Esophagus muscularis mucosa (tissue), 4 donors: ENCODE data around the gene TMEM198. TPM values are rescaled to one million over a fixed set of nuclear protein-coding genes. Genes with fewer than 3 reads are reported as not detected.
A peak's percentile ranks its signal among the peaks of the same experiment; 100 is the strongest.

Experiments used
- DNase-seq: peaks from one replicate; pipeline ENCODE4 v3.0.0-alpha.2; 2017; ENCODE audit errors: extremely low spot score
- H3K27ac ChIP-seq, 4 donors: fragments of 200-600 bp; sonication (generic); replicated peaks in 1 of 4; 1 replicate in 3 of 4; 2 replicates in 1 of 4; pipeline ENCODE4 v1.5.1; 2016 to 2019; ENCODE audit warnings: mild to moderate bottlenecking in 1 of 4
- H3K27me3 ChIP-seq, 4 donors: fragments of 200-600 bp; sonication (generic); one replicate each; pipeline versions ENCODE4 v1.5.1 to v1.6.0; 2016 to 2019
- H3K36me3 ChIP-seq, 4 donors: fragments of 200-600 bp; sonication (generic); one replicate each; pipeline ENCODE4 v1.5.1; 2016 to 2019
- H3K4me1 ChIP-seq, 4 donors: fragments of 200-600 bp; sonication (generic); one replicate each; pipeline ENCODE4 v1.5.1; 2016 to 2019
- H3K4me3 ChIP-seq, 4 donors: fragments of 200-600 bp; sonication (generic); 1 replicate in 2 of 4; 2 replicates in 2 of 4; pipeline ENCODE4 v1.5.1; 2016 to 2019; ENCODE audit warnings: mild to moderate bottlenecking in 4 of 4, moderate library complexity in 1 of 4
- H3K9me3 ChIP-seq, 4 donors: fragments of 200-600 bp; sonication (generic); 1 replicate in 3 of 4; 2 replicates in 1 of 4; pipeline ENCODE4 v1.5.1; 2016 to 2019
- CTCF ChIP-seq, 3 experiments: fragments of 200-600 bp in 2 of 3; fragments of 450-650 bp in 1 of 3; sonication (generic) in 2 of 3; IDR thresholded peaks; one replicate each; pipeline ENCODE4 v1.5.1; 2017 to 2019; ENCODE audit warnings: antibody characterized with exemption in 3 of 3, mild to moderate bottlenecking in 2 of 3, moderate library complexity in 1 of 3
- EP300 ChIP-seq: sonication (generic); formaldehyde crosslinking; IDR thresholded peaks from one replicate; pipeline ENCODE4 v1.6.1; 2017; ENCODE audit warnings: antibody characterized with exemption
- POLR2A ChIP-seq: fragments of 450-650 bp; IDR thresholded peaks from one replicate; pipeline ENCODE4 v1.6.1; 2017; ENCODE audit warnings: antibody characterized with exemption, moderate library complexity, mild to moderate bottlenecking, low read depth
- POLR2AphosphoS5 ChIP-seq, 2 donors: sonication (generic); formaldehyde crosslinking; IDR thresholded peaks; one replicate each; pipeline ENCODE4 v1.6.1; 2017; ENCODE audit warnings: antibody characterized with exemption in 2 of 2
- WGBS: methylation state at CpG from one replicate; pipeline ENCODE4 v1.1.5; 2018; 5-methylcytosine and 5-hydroxymethylcytosine counted together
- intact Hi-C: fragments of 100-400 bp; cut with DNase I; formaldehyde crosslinking; loops from one replicate; pipeline ENCODE4 v1.15.1; 2023
- total RNA-seq, 4 donors: library from RNA; depleted of rRNA; stranded (reverse); fragments of >200 nt; gene quantifications; one replicate each; pipeline versions ENCODE4 v1.1.0 to v1.2.1, GENCODE V29; 2016

Gene TMEM198
- 1 to 10 TPM; 3.7 to 4.7 (median 4.2) TPM for total RNA-seq

- Histone ChIP-seq H3K36me3 (peaks cover 13 to 38% (median 31%) of the 10 kb centered on the region in 4 donors), H3K4me1 (peaks cover 26 to 46% (median 42%) of the 10 kb centered on the region in 4 donors), H3K4me3 (peak within 1 kb of the TSS; percentile 67 to 83 (median 77)), H3K9me3 (no peaks in the 10 kb centered on the region), H3K27me3 (peaks cover 0 to 4% (median 0%) of the 10 kb centered on the region in 4 donors), H3K27ac (peak within 1 kb of the TSS; percentile 93 to 95 (median 94))
- TF ChIP-seq EP300 (no peak), POLR2AphosphoS5 (IDR thresholded peaks at IDR 0.05) (peak; percentile 76 to 84)
- WGBS: 4% methylated on average over 18 of the region's 75 CpGs
- intact Hi-C loops: loop anchor here (2.0 to 5.0 kb wide), 3 partner anchors 54 to 144 kb away; partner anchors contain the start of gene STK11IP
- DNase-seq: peak; percentile 99
Observed at GRCh38 chr2:219543596-219544358, at the start of gene TMEM198, which contains the start of gene CHPF. TMEM198 (plus strand) TSS chr2:219544028; CDS start chr2:219544728, 700 bp downstream. CHPF (minus strand) TSS chr2:219543809; CDS start chr2:219543538, 271 bp downstream.

GRCh38 chr2:219494952-219495530, 48.8 kb upstream of the TMEM198 start:
- DNase-seq: no peak
- Histone ChIP-seq H3K4me1 (peaks cover 28 to 71% (median 61%) of the 10 kb centered on the region in 4 donors), H3K9me3 (no peaks in the 10 kb centered on the region), H3K27me3 (peaks cover 0 to 24% (median 0%) of the 10 kb centered on the region in 4 donors), H3K4me3 (no peak overlapping the region), H3K36me3 (peaks cover 0 to 34% (median 16%) of the 10 kb centered on the region in 4 donors), H3K27ac (peak overlapping the region; percentile 97 to 99 (median 97))
- TF ChIP-seq POLR2A (no peak), EP300 (no peak), CTCF (IDR thresholded peaks at IDR 0.05) (no peak), POLR2AphosphoS5 (IDR thresholded peaks at IDR 0.05) (peak in 1 of 2 donors; percentile 21)
- 13% methylated on average over 10 of the region's 10 CpGs for WGBS
- intact Hi-C loops: loop anchor here (5.0 kb wide), 1 partner anchor 37 kb away; no protein-coding TSS in a partner anchor

- no peak for DNase-seq
- peaks cover 0 to 24% (median 0%) of the 10 kb centered on the region in 4 donors for H3K27me3 ChIP-seq
- peak in 1 of 2 donors; percentile 38 for TF ChIP-seq POLR2AphosphoS5 (IDR thresholded peaks at IDR 0.05)
- no peak for TF ChIP-seq EP300
- peak; percentile 53 to 71 (median 62) for TF ChIP-seq CTCF (IDR thresholded peaks at IDR 0.05)
- no peaks in the 10 kb centered on the region for H3K9me3 ChIP-seq
- H3K36me3 ChIP-seq: peaks cover 0 to 28% (median 13%) of the 10 kb centered on the region in 4 donors
- H3K4me1 ChIP-seq: peaks cover 28 to 73% (median 65%) of the 10 kb centered on the region in 4 donors
- H3K27ac ChIP-seq: peak overlapping the region; percentile 97 to 99 (median 97)
- H3K4me3 ChIP-seq: no peak overlapping the region
- intact Hi-C loops: loop anchor here (5.0 kb wide), 1 partner anchor 37 kb away; no protein-coding TSS in a partner anchor
- 23% methylated on average over 5 of the region's 14 CpGs for WGBS
Observed at GRCh38 chr2:219495531-219496122, 48.2 kb upstream of the TMEM198 start.

- Histone ChIP-seq H3K36me3 (peaks cover 0 to 21% (median 10%) of the 10 kb centered on the region in 4 donors), H3K4me3 (peak overlapping the region; percentile 65 to 77 (median 72)), H3K27me3 (peaks cover 0 to 24% (median 0%) of the 10 kb centered on the region in 4 donors), H3K4me1 (peaks cover 28 to 79% (median 65%) of the 10 kb centered on the region in 4 donors), H3K27ac (peak overlapping the region; percentile 97 to 99 (median 97)), H3K9me3 (no peaks in the 10 kb centered on the region)
- no peak for TF ChIP-seq POLR2AphosphoS5 (IDR thresholded peaks at IDR 0.05)
- no peak for TF ChIP-seq CTCF (IDR thresholded peaks at IDR 0.05)
- no peak for TF ChIP-seq EP300
- TF ChIP-seq POLR2A: no peak
- 57% methylated on average over 16 of the region's 20 CpGs for WGBS
- DNase-seq: no peak
- intact Hi-C loops: loop anchor here (5.0 kb wide), 1 partner anchor 36 kb away; no protein-coding TSS in a partner anchor
Observed at GRCh38 chr2:219496247-219496824, 47.5 kb upstream of the TMEM198 start.
